Vagina (tissue), 2 donors: ENCODE measurements around the gene WFIKKN1. TPM values are rescaled to one million over a fixed set of nuclear protein-coding genes. Genes with fewer than 3 reads are reported as not detected.

Experiments used
- DNase-seq, 2 donors: peaks; one replicate each; pipeline ENCODE4 v3.0.0-alpha.2; 2017; ENCODE audit errors: extremely low spot score in 2 of 2
- H3K27ac ChIP-seq: fragments of 200-600 bp; sonication (generic); one replicate; pipeline ENCODE4 v1.5.1; 2019
- H3K27me3 ChIP-seq: fragments of 200-600 bp; sonication (generic); one replicate; pipeline ENCODE4 v1.5.1; 2019
- H3K36me3 ChIP-seq, 2 donors: fragments of 200-600 bp; sonication (generic); one replicate each; pipeline ENCODE4 v1.5.1; 2017 to 2019
- H3K4me1 ChIP-seq: fragments of 200-600 bp; sonication (generic); one replicate; pipeline ENCODE4 v1.5.1; 2019
- H3K4me3 ChIP-seq, 2 donors: fragments of 200-600 bp; sonication (generic); 1 replicate in 1 of 2; 2 replicates in 1 of 2; pipeline ENCODE4 v1.5.1; 2016 to 2019
- H3K9me3 ChIP-seq: fragments of 200-600 bp; sonication (generic); one replicate; pipeline ENCODE4 v1.5.1; 2019
- CTCF ChIP-seq, 3 experiments: fragments of 450-650 bp in 2 of 3; fragments of 200-600 bp in 1 of 3; sonication (generic) in 1 of 3; IDR thresholded peaks; one replicate each; pipeline ENCODE4 v1.5.1; 2017 to 2019; ENCODE audit warnings: antibody characterized with exemption in 3 of 3, mild to moderate bottlenecking in 2 of 3, moderate library complexity in 2 of 3
- POLR2A ChIP-seq, 2 donors: fragments of 450-650 bp; IDR thresholded peaks; one replicate each; pipeline ENCODE4 v1.6.1; 2017; ENCODE audit warnings: antibody characterized with exemption in 2 of 2, mild to moderate bottlenecking in 2 of 2, moderate library complexity in 2 of 2
- POLR2AphosphoS5 ChIP-seq, 2 donors: sonication (generic); formaldehyde crosslinking; IDR thresholded peaks; one replicate each; pipeline ENCODE4 v1.9.0; 2017; ENCODE audit warnings: antibody characterized with exemption in 2 of 2, mild to moderate bottlenecking in 2 of 2, low read depth in 1 of 2; ENCODE audit not compliant: insufficient read depth in 1 of 2
- intact Hi-C: fragments of 100-400 bp; cut with DNase I; formaldehyde crosslinking; loops from one replicate; pipeline ENCODE4 v1.15.1; 2023
- total RNA-seq: library from RNA; depleted of rRNA; stranded (reverse); fragments of >200 nt; gene quantifications from one replicate; pipeline ENCODE4 v1.2.3, GENCODE V29; 2016

Gene WFIKKN1
- total RNA-seq, 1 donor from 2014 or later = 3.2 TPM

GRCh38 chr16:678858-679813, 48.4 kb downstream of the WFIKKN1 start:
- peak overlapping the region; percentile 79 to 83 for H3K4me3 ChIP-seq
- H3K4me1 ChIP-seq = peaks cover 75% of the 10 kb centered on the region
- peaks cover 0 to 17% of the 10 kb centered on the region in 2 donors for H3K36me3 ChIP-seq
- intact Hi-C loops = no loop called here
- H3K9me3 ChIP-seq = no peaks in the 10 kb centered on the region
- H3K27ac ChIP-seq = peak overlapping the region; percentile 77
- TF ChIP-seq CTCF (IDR thresholded peaks at IDR 0.05) = no peak
- TF ChIP-seq POLR2A (IDR thresholded peaks at IDR 0.05) = no peak
- TF ChIP-seq POLR2AphosphoS5 (IDR thresholded peaks at IDR 0.05; ENCODE audit: insufficient read depth in 1 of 2, low read depth in 1 of 2) = no peak
- DNase-seq = no peak
- H3K27me3 ChIP-seq = no peaks in the 10 kb centered on the region

- TF ChIP-seq POLR2A (IDR thresholded peaks at IDR 0.05) (peak in 1 of 2 donors; percentile 87), CTCF (IDR thresholded peaks at IDR 0.05) (no peak), POLR2AphosphoS5 (IDR thresholded peaks at IDR 0.05; ENCODE audit: insufficient read depth in 1 of 2, low read depth in 1 of 2) (peak in 1 of 2 donors; percentile 40)
- Histone ChIP-seq H3K27me3 (no peaks in the 10 kb centered on the region), H3K27ac (peak within 1 kb of the TSS; percentile 82), H3K36me3 (peaks cover 0 to 17% of the 10 kb centered on the region in 2 donors), H3K4me1 (peaks cover 74% of the 10 kb centered on the region), H3K9me3 (no peaks in the 10 kb centered on the region), H3K4me3 (peak within 1 kb of the TSS; percentile 79 to 83)
- intact Hi-C loops = no loop called here
- DNase-seq = no peak
Measured at GRCh38 chr16:679814-680624, 49.2 kb downstream of the WFIKKN1 start, which contains the start of gene STUB1. STUB1 (plus strand) TSS chr16:680410; CDS start chr16:680526, 116 bp downstream.

- H3K4me3 ChIP-seq = peak overlapping the region; percentile 79 to 83
- peaks cover 75% of the 10 kb centered on the region for H3K4me1 ChIP-seq
- peaks cover 0 to 22% of the 10 kb centered on the region in 2 donors for H3K36me3 ChIP-seq
- peak overlapping the region; percentile 82 for H3K27ac ChIP-seq
- intact Hi-C loops = no loop called here
- DNase-seq = no peak
- H3K9me3 ChIP-seq = no peaks in the 10 kb centered on the region
- TF ChIP-seq POLR2A (IDR thresholded peaks at IDR 0.05) (no peak), POLR2AphosphoS5 (IDR thresholded peaks at IDR 0.05; ENCODE audit: insufficient read depth in 1 of 2, low read depth in 1 of 2) (no peak), CTCF (IDR thresholded peaks at IDR 0.05) (no peak)
- no peaks in the 10 kb centered on the region for H3K27me3 ChIP-seq
Measured at GRCh38 chr16:680625-680945, 49.8 kb downstream of the WFIKKN1 start.

GRCh38 chr16:680967-681745, 50.4 kb downstream of the WFIKKN1 start:
- DNase-seq = no peak
- TF ChIP-seq CTCF (IDR thresholded peaks at IDR 0.05) (no peak), POLR2A (IDR thresholded peaks at IDR 0.05) (no peak), POLR2AphosphoS5 (IDR thresholded peaks at IDR 0.05; ENCODE audit: insufficient read depth in 1 of 2, low read depth in 1 of 2) (no peak)
- Histone ChIP-seq H3K9me3 (no peaks in the 10 kb centered on the region), H3K27me3 (no peaks in the 10 kb centered on the region), H3K27ac (peak overlapping the region; percentile 82), H3K4me3 (peak overlapping the region; percentile 79 to 83), H3K36me3 (peaks cover 0 to 22% of the 10 kb centered on the region in 2 donors), H3K4me1 (peaks cover 73% of the 10 kb centered on the region)
- intact Hi-C loops = no loop called here
